ENCODE measurements around the gene CDKAL1. TPM values are rescaled to one million over a fixed set of nuclear protein-coding genes. Genes with fewer than 3 reads are reported as not detected.
"Not testable (repeated sequence)": the region's sequence is repeated elsewhere in the genome, so short reads cannot be mapped to it uniquely, and the experiment has no call there.

Gene CDKAL1
- total and polyA plus RNA-seq, 9 of the 15 experiments (the other 6 are each of a cell fraction or from before 2014, with no cell fraction given), result 11.2 to 36.3 (median 20.1) TPM

DNA sequence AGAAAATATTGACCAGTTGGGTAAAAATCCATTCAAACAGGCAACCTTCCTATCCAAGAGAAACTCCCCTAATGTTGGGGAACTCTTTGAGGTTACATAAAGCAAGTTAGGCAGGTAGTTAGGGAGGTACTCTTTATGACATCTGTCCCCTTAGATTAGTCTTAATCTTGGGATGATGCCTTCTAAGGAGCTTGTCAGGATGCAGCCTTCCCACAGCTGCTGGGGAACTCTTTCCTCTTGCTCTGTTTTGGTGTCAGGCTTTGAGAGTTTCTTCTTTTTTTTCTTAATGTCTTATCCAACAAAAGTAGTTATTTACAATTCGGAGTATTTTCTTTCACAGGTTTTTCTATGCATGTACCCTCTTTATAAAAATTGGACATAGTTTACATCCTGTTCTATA lies 194.8 kb downstream of the CDKAL1 start:
- no peaks in the 10 kb centered on the region for H3K4me1 ChIP-seq (replicated peaks in 1 of 2; ENCODE audit: control insufficient read depth in 2 of 2, insufficient read depth in 2 of 2, low read length in 2 of 2)
- POLR2A ChIA-PET, result no interaction called here
- H4K20me1 ChIP-seq (replicated peaks; ENCODE audit: control insufficient read depth, insufficient read depth, low read length), result no peaks in the 10 kb centered on the region
- no peak overlapping the region for H3K4me3 ChIP-seq
- DNase-seq (ENCODE audit: extremely low read depth in 1 of 4, low spot score in 3 of 4) (no peak), ATAC-seq (no peak), FAIRE-seq (no peak)
- WGBS (ENCODE audit: insufficient coverage, low coverage, missing lambda C conversion rate), result 83% methylated on average over 1 of the region's 1 CpG
- H3K9me1 ChIP-seq (ENCODE audit: control insufficient read depth, insufficient read depth, low read length), result no peaks in the 10 kb centered on the region
- H3K27ac ChIP-seq (ENCODE audit: extremely low read depth, low read depth, low read length), result no peak overlapping the region
- no peak overlapping the region for H3K9ac ChIP-seq (ENCODE audit: insufficient read depth in 1 of 2, low read depth in 2 of 2, low read length in 2 of 2)
- intact Hi-C loops (cut with micrococcal nuclease) (no loop called here), in situ Hi-C loops (cut with MboI) (no loop called here)
- H3K27me3 ChIP-seq (ENCODE audit: control insufficient read depth in 2 of 2, insufficient read depth in 2 of 2, low read length in 2 of 2), result no peaks in the 10 kb centered on the region
- BruUV-seq (replicated peaks), result no TSS peak
- TF ChIP-seq ETV6 (IDR thresholded peaks at IDR 0.05; ENCODE audit: borderline replicate concordance in 1 of 2, low read depth in 2 of 2, low read length in 1 of 2), result no peak
- no peak for TF ChIP-seq ETV6 (CRISPR knock-in tag; IDR thresholded peaks at IDR 0.05; ENCODE audit: borderline replicate concordance)
- TF ChIP-seq CBFA2T3 (IDR thresholded peaks at IDR 0.05), result 0 out of 2 replicates have a peak, but pooled peaks have one; percentile 31
- H3K79me2 ChIP-seq (ENCODE audit: control insufficient read depth, insufficient read depth, low read length), result no peaks in the 10 kb centered on the region
- CTCF ChIA-PET (ENCODE audit: low intra/inter-chr PET ratio), result no interaction called here
- no peaks in the 10 kb centered on the region for H3K9me3 ChIP-seq (replicated peaks; ENCODE audit: control insufficient read depth, insufficient read depth, low read depth, low read length)
- no peak overlapping the region for H3K4me2 ChIP-seq (ENCODE audit: insufficient read depth, low read length)
- no peak overlapping the region for H2AFZ ChIP-seq (ENCODE audit: low read depth, low read length)
- H3K36me3 ChIP-seq (ENCODE audit: control insufficient read depth, insufficient read depth, low read length), result no peaks in the 10 kb centered on the region

DNA sequence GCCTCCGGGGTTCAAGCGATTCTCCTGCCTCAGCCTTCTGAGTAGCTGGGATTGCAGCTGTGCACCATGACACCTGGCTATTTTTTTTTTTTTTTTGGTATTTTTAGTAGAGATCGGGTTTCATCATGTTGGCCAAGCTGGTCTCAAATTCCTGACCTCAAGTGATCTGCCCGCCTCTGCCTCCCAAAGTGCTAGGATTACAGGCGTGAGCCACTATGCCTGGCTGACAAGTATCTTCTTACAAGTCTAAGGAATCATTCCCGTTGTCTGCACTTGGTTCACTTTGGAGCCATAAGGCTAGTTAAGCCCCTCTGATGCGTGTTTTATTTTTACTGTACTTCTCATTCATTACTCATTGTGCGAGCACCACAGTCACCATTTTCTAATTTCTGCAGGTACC lies 198.1 kb downstream of the CDKAL1 start:
- CTCF ChIA-PET (ENCODE audit: low intra/inter-chr PET ratio); in situ Hi-C loops (cut with MboI); H3K9ac ChIP-seq (ENCODE audit: insufficient read depth in 1 of 2, low read depth in 2 of 2, low read length in 2 of 2); H2AFZ ChIP-seq (ENCODE audit: low read depth, low read length); H3K36me3 ChIP-seq (ENCODE audit: control insufficient read depth, insufficient read depth, low read length); H3K27ac ChIP-seq (ENCODE audit: extremely low read depth, low read depth, low read length); H3K79me2 ChIP-seq (ENCODE audit: control insufficient read depth, insufficient read depth, low read length); H3K9me1 ChIP-seq (ENCODE audit: control insufficient read depth, insufficient read depth, low read length); H3K9me3 ChIP-seq (replicated peaks; ENCODE audit: control insufficient read depth, insufficient read depth, low read depth, low read length); intact Hi-C loops (cut with micrococcal nuclease); H3K27me3 ChIP-seq (ENCODE audit: control insufficient read depth in 2 of 2, insufficient read depth in 2 of 2, low read length in 2 of 2); DNase-seq (ENCODE audit: extremely low read depth in 1 of 4, low spot score in 3 of 4); H4K20me1 ChIP-seq (replicated peaks; ENCODE audit: control insufficient read depth, insufficient read depth, low read length); H3K4me1 ChIP-seq (replicated peaks in 1 of 2; ENCODE audit: control insufficient read depth in 2 of 2, insufficient read depth in 2 of 2, low read length in 2 of 2); FAIRE-seq; ATAC-seq; BruUV-seq (replicated peaks); H3K4me3 ChIP-seq; H3K4me2 ChIP-seq (ENCODE audit: insufficient read depth, low read length): not testable (repeated sequence)
- 65% methylated on average over 8 of the region's 8 CpGs for WGBS (ENCODE audit: insufficient coverage, low coverage, missing lambda C conversion rate)
- POLR2A ChIA-PET, result interaction anchor here (0.9 kb wide), 1 partner anchor 13 kb away, joined by 3 read pairs; no protein-coding TSS in a partner anchor

Measured in K562 (cell line).